HEK293 (cell line): ENCODE data around the gene C8B.

Experiments used
- CTCF ChIA-PET: fragments of 350-600 bp; formaldehyde crosslinking; extraction: SDS; loops from one replicate; lab custom pipeline; 2021; ENCODE audit warnings: antibody characterized with exemption; lab: Yijun Ruan, JAX
- POLR2A ChIA-PET: fragments of 300-600 bp; formaldehyde crosslinking; extraction: SDS; loops from one replicate; lab custom pipeline; 2020; ENCODE audit warnings: antibody characterized with exemption, inconsistent platforms; lab: Yijun Ruan, JAX
- H3K27ac ChIP-seq: fragments of 200-500 bp; sonication (Bioruptor generic); 2 replicates; pipeline ENCODE4 v1.5.1; 2014; ENCODE audit warnings: low read depth, low read length, control low read depth, inconsistent platforms; ENCODE audit errors: extremely low read depth
- H3K36me3 ChIP-seq, 2 experiments: fragments of 200-500 bp in 1 of 2; sonication (Bioruptor generic) in 1 of 2; 1 replicate in 1 of 2; 2 replicates in 1 of 2; pipeline ENCODE4 v1.5.1; 2014 to 2017; ENCODE audit warnings: inconsistent platforms in 2 of 2, low read length in 2 of 2; ENCODE audit not compliant: control insufficient read depth in 2 of 2, insufficient read depth in 1 of 2
- H3K4me1 ChIP-seq: fragments of 200-500 bp; sonication (Bioruptor generic); 2 replicates; pipeline ENCODE4 v1.5.1; 2014; ENCODE audit warnings: mild to moderate bottlenecking, low read length, inconsistent platforms; ENCODE audit not compliant: control insufficient read depth, insufficient read depth
- H3K4me3 ChIP-seq: 2 replicates; pipeline ENCODE4 v1.5.1; 2011; ENCODE audit warnings: low read depth, mild to moderate bottlenecking, control low read depth, low read length, moderate library complexity
- H3K9me3 ChIP-seq: fragments of 200-500 bp; sonication (Bioruptor generic); 2 replicates; pipeline ENCODE4 v1.5.1; 2014; ENCODE audit warnings: low read depth, low read length, inconsistent platforms; ENCODE audit not compliant: control insufficient read depth, insufficient read depth
- GLIS2 ChIP-seq: fragments of 450-650 bp; formaldehyde crosslinking; IDR thresholded peaks from 2 replicates; pipeline ENCODE4 v1.5.1; 2016; ENCODE audit warnings: missing biosample characterization, missing genetic modification characterization
- SALL2 ChIP-seq: fragments of 450-650 bp; formaldehyde crosslinking; IDR thresholded peaks from 2 replicates; pipeline ENCODE4 v1.5.0; 2017; ENCODE audit warnings: missing biosample characterization, mild to moderate bottlenecking, missing genetic modification characterization, borderline replicate concordance
- SCRT2 ChIP-seq: fragments of 450-650 bp; formaldehyde crosslinking; IDR thresholded peaks from 2 replicates; pipeline ENCODE4 v1.5.1; 2016; ENCODE audit warnings: missing biosample characterization, missing genetic modification characterization
- TRIM28 ChIP-seq: IDR thresholded peaks from 2 replicates; pipeline ENCODE4 v1.6.1; 2011; ENCODE audit warnings: low read length, control low read depth, borderline replicate concordance
- ZBTB20 ChIP-seq: fragments of 450-650 bp; formaldehyde crosslinking; IDR thresholded peaks from 2 replicates; pipeline ENCODE4 v1.5.1; 2016; ENCODE audit warnings: missing biosample characterization, missing genetic modification characterization
- ZBTB7A ChIP-seq: fragments of 450-650 bp; formaldehyde crosslinking; IDR thresholded peaks from 2 replicates; pipeline ENCODE4 v1.5.1; 2016; ENCODE audit warnings: low read depth, missing biosample characterization, missing genetic modification characterization
- ZEB2 ChIP-seq: fragments of 450-650 bp; formaldehyde crosslinking; IDR thresholded peaks from 2 replicates; pipeline ENCODE4 v1.5.1; 2016; ENCODE audit warnings: missing biosample characterization, missing genetic modification characterization
- ZNF18 ChIP-seq: fragments of 450-650 bp; formaldehyde crosslinking; IDR thresholded peaks from 2 replicates; pipeline ENCODE4 v1.5.1; 2016; ENCODE audit warnings: missing biosample characterization, missing genetic modification characterization
- ZNF274 ChIP-seq, 2 experiments: fragments of 200-500 bp in 1 of 2; fragments of 450-650 bp in 1 of 2; sonication (Bioruptor generic) in 1 of 2; formaldehyde crosslinking in 1 of 2; IDR thresholded peaks; 2 replicates each; pipeline versions ENCODE4 v1.5.1 to v1.6.1; 2014 to 2016; ENCODE audit warnings: borderline replicate concordance in 1 of 2, inconsistent platforms in 1 of 2, low read length in 1 of 2, missing biosample characterization in 1 of 2, missing genetic modification characterization in 1 of 2
- ZNF341 ChIP-seq: fragments of 450-650 bp; formaldehyde crosslinking; IDR thresholded peaks from 2 replicates; pipeline ENCODE4; 2016; ENCODE audit warnings: low read depth, missing biosample characterization, missing genetic modification characterization
- ZNF350 ChIP-seq: fragments of 450-650 bp; formaldehyde crosslinking; IDR thresholded peaks from 2 replicates; pipeline ENCODE4 v1.5.0; 2017; ENCODE audit warnings: missing biosample characterization, mild to moderate bottlenecking, missing genetic modification characterization
- ZNF518A ChIP-seq: fragments of 450-650 bp; formaldehyde crosslinking; conservative IDR thresholded peaks from 2 replicates; pipeline ENCODE4 v1.5.1; 2016; ENCODE audit warnings: low read depth, missing biosample characterization, missing genetic modification characterization
- ZNF549 ChIP-seq: fragments of 450-650 bp; IDR thresholded peaks from 2 replicates; pipeline ENCODE4 v1.5.1; 2018; ENCODE audit warnings: missing biosample characterization, missing genetic modification characterization, mild to moderate bottlenecking, inconsistent platforms, moderate library complexity
- ZNF624 ChIP-seq: fragments of 450-650 bp; formaldehyde crosslinking; IDR thresholded peaks from 2 replicates; pipeline ENCODE4 v1.5.1; 2017; ENCODE audit warnings: missing biosample characterization, missing genetic modification characterization
- ZNF76 ChIP-seq: fragments of 450-650 bp; formaldehyde crosslinking; IDR thresholded peaks from 2 replicates; pipeline ENCODE4; 2016; ENCODE audit warnings: low read depth, missing biosample characterization, missing genetic modification characterization, borderline replicate concordance
- ZNF785 ChIP-seq: fragments of 450-650 bp; formaldehyde crosslinking; IDR thresholded peaks from 2 replicates; pipeline ENCODE4 v1.5.1; 2016; ENCODE audit warnings: missing biosample characterization, missing genetic modification characterization
- ZSCAN16 ChIP-seq: fragments of 450-650 bp; formaldehyde crosslinking; IDR thresholded peaks from 2 replicates; pipeline ENCODE4 v1.5.1; 2016; ENCODE audit warnings: missing biosample characterization, missing genetic modification characterization

Gene C8B

GRCh38 chr1:56890229-56890628 is 75.6 kb downstream of the C8B start:
- CTCF ChIA-PET = no interaction called here
- Histone ChIP-seq H3K4me3 (no peak overlapping the region), H3K27ac (no peak overlapping the region), H3K4me1 (no peaks in the 10 kb centered on the region), H3K9me3 (no peaks in the 10 kb centered on the region), H3K36me3 (no peaks in the 10 kb centered on the region)
- POLR2A ChIA-PET = no interaction called here
- TF ChIP-seq ZBTB20 (tag by site-specific recombination) = no peak
- no peak for TF ChIP-seq ZEB2 (tag by site-specific recombination)
- no peak for TF ChIP-seq SALL2 (tag by site-specific recombination)
- no peak for TF ChIP-seq ZNF274 (IDR thresholded peaks at IDR 0.05; ENCODE audit: low read length)
- TF ChIP-seq ZNF274 (tag by site-specific recombination; IDR thresholded peaks at IDR 0.05; ENCODE audit: borderline replicate concordance) = no peak
- TF ChIP-seq ZNF76 (tag by site-specific recombination) = no peak
- TF ChIP-seq SCRT2 = no peak
- no peak for TF ChIP-seq ZNF341 (tag by site-specific recombination)
- TF ChIP-seq ZNF518A (tag by site-specific recombination) = no peak
- no peak for TF ChIP-seq GLIS2 (tag by site-specific recombination)
- no peak for TF ChIP-seq ZNF18 (tag by site-specific recombination)
- TF ChIP-seq ZNF624 (tag by site-specific recombination) = no peak

GRCh38 chr1:56881417-56881816 is 84.4 kb downstream of the C8B start:
- ChIA-PET POLR2A (no interaction called here), CTCF (no interaction called here)

GRCh38 chr1:56880774-56881173 is 85.0 kb downstream of the C8B start:
- Histone ChIP-seq H3K27ac (no peak overlapping the region), H3K4me1 (no peaks in the 10 kb centered on the region), H3K36me3 (no peaks in the 10 kb centered on the region), H3K4me3 (no peak overlapping the region), H3K9me3 (no peaks in the 10 kb centered on the region)
- POLR2A ChIA-PET = no interaction called here
- TF ChIP-seq ZBTB7A (tag by site-specific recombination) = no peak
- no peak for TF ChIP-seq ZNF785 (tag by site-specific recombination)
- TF ChIP-seq ZNF350 (tag by site-specific recombination) = no peak
- CTCF ChIA-PET = no interaction called here

More at GRCh38 chr1:56881417-56881816, 84.4 kb downstream of the C8B start:
- Histone ChIP-seq H3K4me1 (no peaks in the 10 kb centered on the region), H3K36me3 (no peaks in the 10 kb centered on the region), H3K9me3 (no peaks in the 10 kb centered on the region), H3K27ac (no peak overlapping the region), H3K4me3 (no peak overlapping the region)
- TF ChIP-seq ZNF549 (tag by site-specific recombination) = no peak
- TF ChIP-seq ZSCAN16 (tag by site-specific recombination) = no peak
- no peak for TF ChIP-seq TRIM28
- no peak for TF ChIP-seq ZBTB20 (tag by site-specific recombination)
